CD8-positive, alpha-beta memory T cell (primary cell): Measurements from ENCODE around the gene SOSTDC1. TPM values are rescaled to one million over a fixed set of nuclear protein-coding genes. Genes with fewer than 3 reads are reported as not detected.

ENCODE experiments used
- CTCF ChIA-PET: fragments of 350-600 bp; sonication (Branson Sonifier 250); formaldehyde crosslinking; loops from one replicate; lab custom pipeline; 2021; ENCODE audit warnings: antibody characterized with exemption; lab: Charles Lee
- POLR2A ChIA-PET: fragments of 350-600 bp; sonication (Branson Sonifier 250); formaldehyde crosslinking; loops from one replicate; lab custom pipeline; 2021; ENCODE audit warnings: antibody characterized with exemption; lab: Charles Lee
- DNase-seq, 5 donors: peaks; one replicate each; pipeline versions ENCODE4 v3.0.0 to v3.0.0-alpha.2; 2020 to 2022; ENCODE audit warnings: mixed read lengths in 1 of 5
- H3K27ac ChIP-seq: one replicate; pipeline ENCODE4 v1.7.0; 2013; ENCODE audit warnings: low read depth, mild to moderate bottlenecking, low read length, moderate library complexity
- H3K27me3 ChIP-seq: 2 replicates; pipeline ENCODE4 v1.7.0; 2013; ENCODE audit warnings: low read length, mild to moderate bottlenecking; ENCODE audit not compliant: insufficient read depth, poor library complexity, severe bottlenecking
- H3K36me3 ChIP-seq: 2 replicates; pipeline ENCODE4 v1.7.0; 2013; ENCODE audit warnings: mild to moderate bottlenecking, low read length, moderate library complexity; ENCODE audit not compliant: insufficient read depth
- H3K4me1 ChIP-seq: 2 replicates; pipeline ENCODE4 v1.7.0; 2013; ENCODE audit warnings: mild to moderate bottlenecking, low read length, moderate library complexity; ENCODE audit not compliant: insufficient read depth
- H3K4me3 ChIP-seq: 2 replicates; pipeline ENCODE4 v1.7.0; 2013; ENCODE audit warnings: mild to moderate bottlenecking, low read length
- H3K9me3 ChIP-seq: 2 replicates; pipeline ENCODE4 v1.7.0; 2013; ENCODE audit warnings: mild to moderate bottlenecking, low read length
- H3K27ac Mint-ChIP-seq, 8 donors: one replicate each; pipeline ENCODE4 v1.8.0; 2020 to 2021; ENCODE audit warnings: mixed read lengths in 8 of 8, mild to moderate bottlenecking in 6 of 8, inconsistent platforms in 3 of 8, moderate library complexity in 3 of 8
- H3K27me3 Mint-ChIP-seq, 2 donors: one replicate each; pipeline ENCODE4 v1.8.0; 2020 to 2021; ENCODE audit warnings: mixed read lengths in 2 of 2, mild to moderate bottlenecking in 1 of 2, moderate library complexity in 1 of 2
- H3K36me3 Mint-ChIP-seq, 3 donors: one replicate each; pipeline ENCODE4 v1.8.0; 2020 to 2021; ENCODE audit warnings: mixed read lengths in 3 of 3, inconsistent platforms in 1 of 3, mild to moderate bottlenecking in 1 of 3
- H3K4me1 Mint-ChIP-seq, 3 donors: one replicate each; pipeline ENCODE4 v1.8.0; 2020 to 2021; ENCODE audit warnings: mixed read lengths in 3 of 3, inconsistent platforms in 1 of 3, mild to moderate bottlenecking in 1 of 3
- H3K4me3 Mint-ChIP-seq, 7 donors: one replicate each; pipeline ENCODE4 v1.8.0; 2020 to 2021; ENCODE audit warnings: mixed read lengths in 7 of 7, mild to moderate bottlenecking in 6 of 7, moderate library complexity in 4 of 7, inconsistent platforms in 2 of 7
- H3K9me3 Mint-ChIP-seq, 5 donors: one replicate each; pipeline ENCODE4 v1.8.0; 2020 to 2022; ENCODE audit warnings: mixed read lengths in 5 of 5, mild to moderate bottlenecking in 3 of 5, moderate library complexity in 2 of 5, inconsistent platforms in 1 of 5
- polyA plus RNA-seq: library from polyadenylated mRNA; unstranded; fragments of 300-500 nt; fragmentation: Illumina TruSeq; gene quantifications from one replicate; pipeline ENCODE4 v1.2.3, GENCODE V29; 2021
- total RNA-seq, 2 experiments: library from RNA; stranded (reverse); gene quantifications; one replicate each; pipeline ENCODE4 v1.2.3, GENCODE V29; 2021

The SOSTDC1 gene
- total and polyA plus RNA-seq, 3 experiments from 2014 or later = not detected

- no peaks in the 10 kb centered on the region for H3K9me3 Mint-ChIP-seq
- no peak for DNase-seq
- no peaks in the 10 kb centered on the region for H3K27me3 ChIP-seq
- no peaks in the 10 kb centered on the region for H3K4me1 Mint-ChIP-seq
- H3K4me3 ChIP-seq = no peak overlapping the region
- no peaks in the 10 kb centered on the region for H3K4me1 ChIP-seq
- no peaks in the 10 kb centered on the region for H3K9me3 ChIP-seq
- ChIA-PET POLR2A (no interaction called here), CTCF (interaction anchor here (1.4 kb wide), 1 partner anchor 63 kb away, joined by 3 read pairs; no protein-coding TSS in a partner anchor)
- H3K4me3 Mint-ChIP-seq = no peak overlapping the region
- H3K27ac Mint-ChIP-seq = no peak overlapping the region
- H3K27me3 Mint-ChIP-seq = peaks cover 4 to 5% of the 10 kb centered on the region in 2 donors
- no peaks in the 10 kb centered on the region for H3K36me3 Mint-ChIP-seq
- H3K27ac ChIP-seq = no peak overlapping the region
- no peaks in the 10 kb centered on the region for H3K36me3 ChIP-seq
Observed at GRCh38 chr7:16502303-16502702, 36.8 kb upstream of the SOSTDC1 start.

DNA sequence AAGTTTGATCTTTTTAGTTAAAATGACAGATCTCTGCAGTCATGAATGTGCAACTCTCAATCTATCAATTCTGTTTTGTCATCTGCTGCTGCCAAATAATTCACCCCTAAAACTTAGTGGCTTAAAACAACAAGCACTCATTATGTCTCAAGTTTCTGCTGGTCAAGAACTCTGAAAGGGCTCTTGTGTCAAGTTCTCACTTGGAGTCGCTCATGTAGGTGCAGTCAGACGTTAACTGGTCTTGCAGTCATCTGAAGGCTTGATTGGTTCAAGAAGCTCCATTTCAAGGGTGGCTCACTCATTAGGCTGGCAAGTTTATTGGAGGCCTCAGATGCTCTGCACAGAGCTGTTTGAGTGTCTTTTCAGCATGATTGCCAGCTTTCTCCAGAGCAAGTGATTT lies 32.6 kb upstream of the SOSTDC1 start:
- no peaks in the 10 kb centered on the region for H3K9me3 Mint-ChIP-seq
- Histone ChIP-seq H3K4me1 (no peaks in the 10 kb centered on the region), H3K36me3 (no peaks in the 10 kb centered on the region), H3K4me3 (no peak overlapping the region), H3K9me3 (no peaks in the 10 kb centered on the region), H3K27me3 (no peaks in the 10 kb centered on the region), H3K27ac (no peak overlapping the region)
- no peak for DNase-seq
- no peak overlapping the region for H3K27ac Mint-ChIP-seq
- no peak overlapping the region for H3K4me3 Mint-ChIP-seq
- ChIA-PET CTCF (no interaction called here), POLR2A (no interaction called here)
- no peaks in the 10 kb centered on the region for H3K4me1 Mint-ChIP-seq
- H3K27me3 Mint-ChIP-seq = peaks cover 5 to 8% of the 10 kb centered on the region in 2 donors
- H3K36me3 Mint-ChIP-seq = no peaks in the 10 kb centered on the region

DNA sequence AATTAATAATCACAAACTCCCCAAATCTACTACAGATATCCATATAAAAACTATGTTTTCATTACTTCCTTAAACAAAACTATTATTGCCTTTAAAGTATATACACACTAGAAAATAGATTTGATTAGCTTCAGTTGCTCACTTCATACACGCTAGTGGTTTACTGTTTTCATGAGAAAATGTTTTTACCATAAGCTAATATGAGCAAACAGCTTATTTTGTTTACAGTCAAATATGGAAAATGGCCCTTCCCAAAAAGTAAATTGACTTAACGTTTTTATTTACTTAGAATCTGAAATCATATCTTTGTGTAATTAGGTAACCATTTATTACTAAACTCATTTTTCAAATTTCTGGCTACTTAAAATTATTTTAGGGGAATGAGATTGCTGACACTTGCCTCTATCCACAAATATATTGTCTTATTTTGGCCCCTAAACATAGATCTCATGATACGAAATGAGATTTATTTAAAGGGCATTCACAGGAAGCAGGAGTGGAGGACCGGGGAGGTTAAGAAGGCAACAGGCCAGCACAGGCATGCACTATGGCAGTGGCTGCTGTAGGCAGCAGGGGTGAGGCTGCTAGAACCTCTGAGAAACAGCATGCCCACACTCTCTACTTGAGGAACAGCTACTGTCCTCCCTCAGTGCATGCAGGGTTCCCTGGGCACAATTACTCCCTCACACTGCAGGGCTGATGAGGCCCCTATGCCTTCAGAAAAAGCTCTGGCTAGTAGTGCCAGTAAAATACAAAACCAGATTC lies 29.6 kb upstream of the SOSTDC1 start:
- Mint-ChIP-seq H3K9me3 (no peaks in the 10 kb centered on the region), H3K4me3 (no peak overlapping the region), H3K27me3 (peaks cover 2 to 9% of the 10 kb centered on the region in 2 donors), H3K27ac (no peak overlapping the region), H3K4me1 (no peaks in the 10 kb centered on the region), H3K36me3 (no peaks in the 10 kb centered on the region)
- Histone ChIP-seq H3K27me3 (no peaks in the 10 kb centered on the region), H3K36me3 (no peaks in the 10 kb centered on the region), H3K9me3 (no peaks in the 10 kb centered on the region), H3K4me1 (no peaks in the 10 kb centered on the region), H3K4me3 (no peak overlapping the region), H3K27ac (no peak overlapping the region)
- POLR2A ChIA-PET = no interaction called here
- CTCF ChIA-PET = no interaction called here
- no peak for DNase-seq

- Mint-ChIP-seq H3K27ac (no peak overlapping the region), H3K27me3 (peaks cover 2 to 10% of the 10 kb centered on the region in 2 donors), H3K9me3 (no peaks in the 10 kb centered on the region), H3K4me1 (no peaks in the 10 kb centered on the region), H3K36me3 (no peaks in the 10 kb centered on the region), H3K4me3 (no peak overlapping the region)
- POLR2A ChIA-PET = no interaction called here
- no peak overlapping the region for H3K27ac ChIP-seq
- H3K4me1 ChIP-seq = no peaks in the 10 kb centered on the region
- H3K4me3 ChIP-seq = no peak overlapping the region
- CTCF ChIA-PET = no interaction called here
- DNase-seq = no peak
- H3K27me3 ChIP-seq = no peaks in the 10 kb centered on the region
- no peaks in the 10 kb centered on the region for H3K36me3 ChIP-seq
- no peaks in the 10 kb centered on the region for H3K9me3 ChIP-seq
Observed at GRCh38 chr7:16494551-16494950, 29.0 kb upstream of the SOSTDC1 start.

DNA sequence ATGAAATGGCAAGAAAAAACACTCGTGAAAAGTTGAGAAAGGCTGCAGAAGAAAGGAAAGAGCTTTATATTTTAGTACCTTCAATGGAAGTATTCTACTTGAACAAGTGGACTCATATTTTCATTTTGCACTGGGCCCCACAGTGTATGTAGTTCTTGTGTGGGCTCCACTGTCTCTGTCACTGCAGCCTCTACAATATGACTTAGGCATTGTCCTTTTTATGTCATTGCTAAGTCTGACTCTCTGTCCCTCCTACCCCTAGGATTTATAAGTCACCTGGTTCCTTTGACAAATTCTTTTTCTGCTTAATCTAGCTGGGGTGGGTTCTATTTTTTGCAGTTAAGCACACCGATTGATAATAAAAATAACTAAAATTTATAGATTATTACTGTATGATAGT lies 27.7 kb upstream of the SOSTDC1 start:
- no peak overlapping the region for H3K4me3 Mint-ChIP-seq
- no peaks in the 10 kb centered on the region for H3K36me3 Mint-ChIP-seq
- DNase-seq = no peak
- Histone ChIP-seq H3K9me3 (no peaks in the 10 kb centered on the region), H3K27ac (no peak overlapping the region), H3K4me3 (no peak overlapping the region), H3K27me3 (no peaks in the 10 kb centered on the region), H3K36me3 (no peaks in the 10 kb centered on the region), H3K4me1 (no peaks in the 10 kb centered on the region)
- no peak overlapping the region for H3K27ac Mint-ChIP-seq
- POLR2A ChIA-PET = no interaction called here
- H3K9me3 Mint-ChIP-seq = no peaks in the 10 kb centered on the region
- CTCF ChIA-PET = no interaction called here
- no peaks in the 10 kb centered on the region for H3K4me1 Mint-ChIP-seq
- peaks cover 2 to 10% of the 10 kb centered on the region in 2 donors for H3K27me3 Mint-ChIP-seq

- Mint-ChIP-seq H3K9me3 (no peaks in the 10 kb centered on the region), H3K27me3 (peaks cover 2 to 10% of the 10 kb centered on the region in 2 donors), H3K4me1 (no peaks in the 10 kb centered on the region), H3K36me3 (no peaks in the 10 kb centered on the region), H3K4me3 (no peak overlapping the region), H3K27ac (no peak overlapping the region)
- no peaks in the 10 kb centered on the region for H3K36me3 ChIP-seq
- ChIA-PET CTCF (no interaction called here), POLR2A (no interaction called here)
- H3K27ac ChIP-seq = no peak overlapping the region
- no peaks in the 10 kb centered on the region for H3K9me3 ChIP-seq
- no peaks in the 10 kb centered on the region for H3K27me3 ChIP-seq
- no peak for DNase-seq
- no peak overlapping the region for H3K4me3 ChIP-seq
- no peaks in the 10 kb centered on the region for H3K4me1 ChIP-seq
Observed at GRCh38 chr7:16492513-16493062, 27.1 kb upstream of the SOSTDC1 start.

- Mint-ChIP-seq H3K9me3 (no peaks in the 10 kb centered on the region), H3K4me3 (no peak overlapping the region), H3K27ac (no peak overlapping the region), H3K36me3 (peaks cover 0 to 3% (median 0%) of the 10 kb centered on the region in 3 donors), H3K4me1 (no peaks in the 10 kb centered on the region), H3K27me3 (peaks cover 2 to 10% of the 10 kb centered on the region in 2 donors)
- no peak overlapping the region for H3K4me3 ChIP-seq
- no peak for DNase-seq
- ChIA-PET POLR2A (no interaction called here), CTCF (no interaction called here)
- no peaks in the 10 kb centered on the region for H3K4me1 ChIP-seq
- H3K27me3 ChIP-seq = no peaks in the 10 kb centered on the region
- no peaks in the 10 kb centered on the region for H3K36me3 ChIP-seq
- no peak overlapping the region for H3K27ac ChIP-seq
- no peaks in the 10 kb centered on the region for H3K9me3 ChIP-seq
Observed at GRCh38 chr7:16491148-16491547, 25.6 kb upstream of the SOSTDC1 start.

GRCh38 chr7:16484453-16485158 lies 19.1 kb upstream of the SOSTDC1 start:
- Histone ChIP-seq H3K9me3 (no peaks in the 10 kb centered on the region), H3K4me3 (no peak overlapping the region), H3K4me1 (no peaks in the 10 kb centered on the region), H3K27me3 (no peaks in the 10 kb centered on the region), H3K27ac (no peak overlapping the region), H3K36me3 (no peaks in the 10 kb centered on the region)
- peaks cover 0 to 3% (median 0%) of the 10 kb centered on the region in 3 donors for H3K36me3 Mint-ChIP-seq
- no peak overlapping the region for H3K4me3 Mint-ChIP-seq
- no peak overlapping the region for H3K27ac Mint-ChIP-seq
- no peaks in the 10 kb centered on the region for H3K9me3 Mint-ChIP-seq
- DNase-seq = no peak
- CTCF ChIA-PET = no interaction called here
- no peaks in the 10 kb centered on the region for H3K4me1 Mint-ChIP-seq
- H3K27me3 Mint-ChIP-seq = peaks cover 2 to 3% of the 10 kb centered on the region in 2 donors
- POLR2A ChIA-PET = no interaction called here
